IMR-90 (cell line): ENCODE results near the gene UNC13A. TPM values are rescaled to one million over a fixed set of nuclear protein-coding genes. Genes with fewer than 3 reads are reported as not detected.

ENCODE experiments used
- ATAC-seq: fragments of 200-7000 bp; cut with Tn5 transposase; 2 replicates; pipeline ENCODE4 v1.9.1; 2020; ENCODE audit warnings: low read depth, mild to moderate bottlenecking, moderate library complexity
- BruUV-seq: library from RNA; stranded (reverse); fragments of 400-500 nt; replicated peaks from 2 replicates; lab custom pipeline; 2021; lab: Mats Ljungman, UMichigan
- CTCF ChIA-PET: fragments of 300-600 bp; formaldehyde crosslinking; extraction: SDS; loops from one replicate; lab custom pipeline; 2021; ENCODE audit warnings: antibody characterized with exemption; lab: Yijun Ruan, JAX
- POLR2A ChIA-PET: fragments of 300-600 bp; sonication (Branson Sonifier 250); formaldehyde crosslinking; loops from one replicate; lab custom pipeline; 2022; ENCODE audit warnings: antibody characterized with exemption; ENCODE audit not compliant: unreplicated experiment; lab: Charles Lee
- DNase-seq: peaks from one replicate; pipeline ENCODE4 v3.0.0; 2013
- H2AFZ ChIP-seq: replicated peaks from 2 replicates; pipeline ENCODE3; 2013; ENCODE audit warnings: low read length, mild to moderate bottlenecking; ENCODE audit not compliant: poor library complexity
- H2AK5ac ChIP-seq: 2 replicates; pipeline ENCODE4 v1.6.1; 2013; ENCODE audit warnings: low read depth, low read length, inconsistent platforms
- H2AK9ac ChIP-seq: replicated peaks from 2 replicates; pipeline ENCODE3; 2013; ENCODE audit warnings: mild to moderate bottlenecking, low read depth, low read length, moderate library complexity; ENCODE audit not compliant: poor library complexity
- H2BK120ac ChIP-seq: 2 replicates; pipeline ENCODE4 v1.6.1; 2013; ENCODE audit warnings: low read depth, low read length, inconsistent platforms
- H2BK15ac ChIP-seq: 3 replicates; pipeline ENCODE4 v1.6.1; 2013; ENCODE audit warnings: low read depth, low read length, inconsistent platforms
- H2BK20ac ChIP-seq: 2 replicates; pipeline ENCODE4 v1.6.1; 2013; ENCODE audit warnings: low read depth, mild to moderate bottlenecking, inconsistent platforms, low read length, moderate library complexity
- H2BK5ac ChIP-seq: 2 replicates; pipeline ENCODE4 v1.6.1; 2013; ENCODE audit warnings: mild to moderate bottlenecking, low read depth, low read length, inconsistent platforms; ENCODE audit not compliant: poor library complexity, severe bottlenecking
- H3K14ac ChIP-seq: replicated peaks from 2 replicates; pipeline ENCODE4 v1.6.1; 2013; ENCODE audit warnings: low read depth, low read length, inconsistent platforms
- H3K18ac ChIP-seq: 2 replicates; pipeline ENCODE4 v1.6.1; 2013; ENCODE audit warnings: low read depth, low read length, control low read depth
- H3K23ac ChIP-seq: 2 replicates; pipeline ENCODE4 v1.6.1; 2013; ENCODE audit warnings: low read depth, low read length, inconsistent platforms
- H3K27ac ChIP-seq: 2 replicates; pipeline ENCODE4 v1.5.1; 2013; ENCODE audit warnings: mild to moderate bottlenecking, control low read depth, low read length; ENCODE audit not compliant: insufficient read depth
- H3K27me3 ChIP-seq: 2 replicates; pipeline ENCODE4 v1.6.1; 2013; ENCODE audit warnings: low read length; ENCODE audit not compliant: control insufficient read depth, insufficient read depth
- H3K36me3 ChIP-seq: 2 replicates; pipeline ENCODE4 v1.6.1; 2013; ENCODE audit warnings: low read length, mixed read lengths; ENCODE audit not compliant: control insufficient read depth, insufficient read depth
- H3K4ac ChIP-seq: 2 replicates; pipeline ENCODE4 v1.6.1; 2013; ENCODE audit warnings: low read depth, low read length, inconsistent platforms
- H3K4me1 ChIP-seq: 2 replicates; pipeline ENCODE4 v1.6.1; 2013; ENCODE audit warnings: low read length, mixed read lengths; ENCODE audit not compliant: control insufficient read depth, insufficient read depth
- H3K4me2 ChIP-seq: 2 replicates; pipeline ENCODE4 v1.6.1; 2013; ENCODE audit warnings: low read depth, mild to moderate bottlenecking, control low read depth, low read length, moderate library complexity
- H3K4me3 ChIP-seq: 2 replicates; pipeline ENCODE4 v1.5.1; 2013; ENCODE audit warnings: low read depth, mild to moderate bottlenecking, control low read depth, low read length, moderate library complexity; ENCODE audit not compliant: insufficient read depth
- H3K56ac ChIP-seq: 2 replicates; pipeline ENCODE4 v1.6.1; 2013; ENCODE audit warnings: low read length, inconsistent platforms; ENCODE audit not compliant: insufficient read depth; ENCODE audit errors: extremely low read depth
- H3K79me1 ChIP-seq, 2 experiments: 2 replicates each; pipeline ENCODE4 v1.6.1; 2013; ENCODE audit warnings: low read length in 2 of 2, inconsistent platforms in 1 of 2, low read depth in 1 of 2
- H3K9ac ChIP-seq: 2 replicates; pipeline ENCODE4 v1.6.1; 2013; ENCODE audit warnings: low read depth, low read length, control low read depth
- H3K9me1 ChIP-seq: 2 replicates; pipeline ENCODE4 v1.6.1; 2013; ENCODE audit warnings: low read length, inconsistent platforms; ENCODE audit not compliant: insufficient read depth
- H3K9me3 ChIP-seq: 2 replicates; pipeline ENCODE4 v1.6.1; 2013; ENCODE audit warnings: low read length; ENCODE audit not compliant: control insufficient read depth, insufficient read depth
- H4K20me1 ChIP-seq: 2 replicates; pipeline ENCODE4 v1.6.1; 2013; ENCODE audit warnings: low read length, inconsistent platforms; ENCODE audit not compliant: insufficient read depth
- H4K5ac ChIP-seq: 2 replicates; pipeline ENCODE4 v1.6.1; 2013; ENCODE audit warnings: mild to moderate bottlenecking, low read depth, low read length, control low read depth
- H4K8ac ChIP-seq, 2 experiments: 2 replicates each; pipeline ENCODE4 v1.6.1; 2013; ENCODE audit warnings: low read depth in 2 of 2, low read length in 2 of 2, control low read depth in 1 of 2, inconsistent platforms in 1 of 2
- H4K91ac ChIP-seq: 2 replicates; pipeline ENCODE4 v1.6.1; 2013; ENCODE audit warnings: low read depth, low read length, inconsistent platforms; ENCODE audit not compliant: insufficient read depth
- BHLHE40 ChIP-seq: fragments of 150-350 bp; IDR thresholded peaks from 2 replicates; pipeline ENCODE4 v1.6.1; 2016; ENCODE audit warnings: mild to moderate bottlenecking, low read depth, low read length
- CEBPB ChIP-seq: IDR thresholded peaks from 2 replicates; pipeline ENCODE4 v1.6.1; 2012; ENCODE audit warnings: low read depth, low read length, improper control_type of control experiment
- CHD1 ChIP-seq: IDR thresholded peaks from 2 replicates; pipeline ENCODE4 v1.6.1; 2012; ENCODE audit warnings: low read depth, low read length, improper control_type of control experiment
- MXI1 ChIP-seq: IDR thresholded peaks from 2 replicates; pipeline ENCODE4 v1.6.1; 2012; ENCODE audit warnings: low read depth, mild to moderate bottlenecking, low read length, moderate library complexity, borderline replicate concordance
- POLR2A ChIP-seq: IDR thresholded peaks from 2 replicates; pipeline ENCODE4 v1.6.1; 2012; ENCODE audit warnings: mild to moderate bottlenecking, low read depth, low read length
- RAD21 ChIP-seq: IDR thresholded peaks from 2 replicates; pipeline ENCODE4 v1.6.1; 2012; ENCODE audit warnings: low read length, improper control_type of control experiment
- RCOR1 ChIP-seq: IDR thresholded peaks from 2 replicates; pipeline ENCODE4 v1.6.1; 2012; ENCODE audit warnings: mild to moderate bottlenecking, low read length, improper control_type of control experiment; ENCODE audit not compliant: insufficient replicate concordance
- RFX5 ChIP-seq: IDR thresholded peaks from 2 replicates; pipeline ENCODE4 v1.8.0; 2012; ENCODE audit warnings: low read depth, mild to moderate bottlenecking, low read length, moderate library complexity
- SMC3 ChIP-seq: fragments of 150-350 bp; IDR thresholded peaks from 2 replicates; pipeline ENCODE4 v1.6.1; 2016; ENCODE audit warnings: low read depth, mild to moderate bottlenecking, antibody characterized with exemption, low read length, moderate library complexity
- USF2 ChIP-seq: fragments of 150-350 bp; IDR thresholded peaks from 2 replicates; pipeline ENCODE4 v1.6.1; 2017; ENCODE audit warnings: mild to moderate bottlenecking, antibody characterized with exemption, low read length, low read depth
- WGBS, 2 experiments: methylation state at CpG; one replicate each; pipeline versions ENCODE4 v1.1.5 to v1.1.7; 2013; ENCODE audit warnings: missing lambda C conversion rate in 2 of 2; ENCODE audit not compliant: insufficient read length in 1 of 2; ENCODE audit errors: extremely low coverage in 2 of 2; 5-methylcytosine and 5-hydroxymethylcytosine counted together
- dilution Hi-C: fragments of 300-500 bp; cut with HindIII; formaldehyde crosslinking; loops from one replicate; pipeline ENCODE4 v1.14.3; 2018; ENCODE audit warnings: low sequenced_read_pairs; ENCODE audit not compliant: unreplicated experiment
- in situ Hi-C: fragments of 300-500 bp; cut with MboI; formaldehyde crosslinking; loops from 3 replicates; pipeline ENCODE4 v1.14.3; 2019; ENCODE audit warnings: low sequenced_read_pairs, inconsistent platforms, mixed read lengths
- intact Hi-C: fragments of 100-400 bp; cut with micrococcal nuclease; formaldehyde crosslinking; loops from 2 replicates; pipeline ENCODE4 v1.10.0; 2022
- polyA plus RNA-seq, 3 experiments: library from polyadenylated mRNA; depleted of rRNA; stranded (reverse); fragments of >200 nt; gene quantifications; 2 replicates each; pipeline ENCODE4 v1.2.3, GENCODE V29; 2012; ENCODE audit warnings: low replicate concordance in 1 of 3
- total RNA-seq: library from RNA; depleted of rRNA; stranded (reverse); fragments of >200 nt; gene quantifications from 2 replicates; pipeline ENCODE4 v1.2.3, GENCODE V29; 2012
- TF ChIP-seq, protein P1 (sequence below): conservative IDR thresholded peaks from 2 replicates; pipeline ENCODE4 v1.5.1; 2012; ENCODE audit warnings: mild to moderate bottlenecking, low read depth, low read length, improper control_type of control experiment

The UNC13A gene
- total and polyA plus RNA-seq, 2 of the 4 experiments (the other 2 are of a cell fraction) = 0.18 to 0.22 TPM

DNA sequence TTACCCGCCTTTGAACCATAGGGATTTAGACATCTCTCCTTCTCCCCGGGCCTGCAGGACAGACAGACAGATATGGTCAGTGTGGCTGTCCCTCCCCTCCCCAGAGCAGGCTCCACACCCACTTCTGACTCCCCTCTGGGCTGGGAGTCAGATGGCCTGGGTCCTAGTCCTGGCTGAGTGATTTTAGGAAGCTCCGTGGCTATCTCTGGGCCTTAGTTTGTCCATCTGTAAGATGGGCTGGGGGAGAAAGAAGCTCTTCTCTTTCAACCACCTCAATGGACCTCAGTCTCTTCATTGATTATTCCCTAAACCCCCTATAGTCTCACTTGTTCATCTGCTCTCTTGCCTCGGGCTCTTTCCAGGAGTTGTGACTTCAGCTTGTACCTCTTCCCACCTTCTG lies 35.5 kb downstream of the UNC13A start:
- Histone ChIP-seq H4K91ac (no peak overlapping the region), H3K9ac (no peak overlapping the region), H3K9me3 (peaks cover 2% of the 10 kb centered on the region; the same call in 1 of the 2 replicates), H3K9me1 (no peaks in the 10 kb centered on the region), H3K79me1 (no peaks in the 10 kb centered on the region), H4K20me1 (no peaks in the 10 kb centered on the region), H3K18ac (no peak overlapping the region), H4K5ac (no peak overlapping the region), H2AFZ (no peak overlapping the region), H3K14ac (no peak overlapping the region), H3K27ac (no peak overlapping the region), H3K36me3 (no peaks in the 10 kb centered on the region), H3K4me1 (no peaks in the 10 kb centered on the region), H3K56ac (no peak overlapping the region), H2BK5ac (no peak overlapping the region), H4K8ac (no peak overlapping the region), H2BK120ac (no peak overlapping the region), H3K23ac (no peak overlapping the region), H2BK20ac (no peak overlapping the region), H2BK15ac (no peak overlapping the region), H2AK5ac (no peak overlapping the region), H3K4me3 (no peak overlapping the region), H3K4ac (no peak overlapping the region), H3K27me3 (peaks cover 3% of the 10 kb centered on the region), H2AK9ac (no peak overlapping the region), H3K4me2 (no peak overlapping the region)
- BruUV-seq = no TSS peak
- TF ChIP-seq USF2 = no peak
- no peak for TF ChIP-seq RFX5
- TF ChIP-seq CHD1 = no peak
- TF ChIP-seq, protein P1, sequence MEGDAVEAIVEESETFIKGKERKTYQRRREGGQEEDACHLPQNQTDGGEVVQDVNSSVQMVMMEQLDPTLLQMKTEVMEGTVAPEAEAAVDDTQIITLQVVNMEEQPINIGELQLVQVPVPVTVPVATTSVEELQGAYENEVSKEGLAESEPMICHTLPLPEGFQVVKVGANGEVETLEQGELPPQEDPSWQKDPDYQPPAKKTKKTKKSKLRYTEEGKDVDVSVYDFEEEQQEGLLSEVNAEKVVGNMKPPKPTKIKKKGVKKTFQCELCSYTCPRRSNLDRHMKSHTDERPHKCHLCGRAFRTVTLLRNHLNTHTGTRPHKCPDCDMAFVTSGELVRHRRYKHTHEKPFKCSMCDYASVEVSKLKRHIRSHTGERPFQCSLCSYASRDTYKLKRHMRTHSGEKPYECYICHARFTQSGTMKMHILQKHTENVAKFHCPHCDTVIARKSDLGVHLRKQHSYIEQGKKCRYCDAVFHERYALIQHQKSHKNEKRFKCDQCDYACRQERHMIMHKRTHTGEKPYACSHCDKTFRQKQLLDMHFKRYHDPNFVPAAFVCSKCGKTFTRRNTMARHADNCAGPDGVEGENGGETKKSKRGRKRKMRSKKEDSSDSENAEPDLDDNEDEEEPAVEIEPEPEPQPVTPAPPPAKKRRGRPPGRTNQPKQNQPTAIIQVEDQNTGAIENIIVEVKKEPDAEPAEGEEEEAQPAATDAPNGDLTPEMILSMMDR = no peak
- TF ChIP-seq BHLHE40 = no peak
- no peak for TF ChIP-seq POLR2A
- TF ChIP-seq MXI1 = no peak
- no peak for TF ChIP-seq RCOR1
- no peak for TF ChIP-seq SMC3
- no peak for TF ChIP-seq CEBPB
- TF ChIP-seq RAD21 = no peak
- no CpG with 5 or more reads among the region's 4 CpGs for WGBS, 2 experiments
- in situ Hi-C loops = no loop called here
- ATAC-seq (no peak), DNase-seq (no peak)
- CTCF ChIA-PET = no interaction called here
- dilution Hi-C loops = no loop called here
- intact Hi-C loops = no loop called here
- POLR2A ChIA-PET = no interaction called here
